Measurements from ENCODE around the gene ORM1.

- TF ChIP-seq CTCF (IDR thresholded peaks at IDR 0.05), result no peak
- TF ChIP-seq POLR2A (IDR thresholded peaks at IDR 0.05), result no peak
Observed at GRCh38 chr9:114365194-114365593, 42.3 kb downstream of the ORM1 start.
